Stimulated activated CD4-positive, alpha-beta T cell treated with anti-CD3 and anti-CD28 coated beads, Interleukin-1b, Interleukin-23, amount 100 ng/mL, for 24 hours (primary cell): ENCODE measurements around the gene ROR1.
A peak's percentile ranks its signal among the peaks of the same experiment; 100 is the strongest.

Experiments used
- DNase-seq, 4 experiments: peaks; one replicate each; pipeline ENCODE4 v3.0.0-alpha.2; 2020; ENCODE audit warnings: low read depth in 4 of 4, low spot score in 1 of 4

Gene ROR1

GRCh38 chr1:63906047-63906704, 132.4 kb downstream of the ROR1 start:
- DNase-seq: no peak

DNA sequence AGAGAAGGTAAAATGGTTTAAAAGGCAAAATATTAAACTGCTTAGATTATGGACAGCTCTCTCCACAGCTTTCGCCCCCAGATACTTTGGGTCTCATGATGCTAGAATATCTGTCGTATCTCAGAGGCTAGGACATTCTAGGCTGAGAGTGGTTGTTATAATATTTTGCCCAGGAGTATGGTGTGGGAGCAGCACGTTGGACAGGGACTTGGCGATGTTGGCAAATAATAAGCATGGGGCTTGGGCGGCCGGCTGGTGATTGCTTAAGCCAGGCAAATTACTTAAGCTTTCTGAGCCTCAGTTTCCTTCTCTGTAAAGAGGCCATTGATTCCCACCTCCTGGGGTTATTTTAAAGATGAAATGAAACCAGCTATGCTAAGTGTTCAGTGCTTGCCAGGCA, 133.2 kb downstream of the ROR1 start:
- no peak for DNase-seq

DNA sequence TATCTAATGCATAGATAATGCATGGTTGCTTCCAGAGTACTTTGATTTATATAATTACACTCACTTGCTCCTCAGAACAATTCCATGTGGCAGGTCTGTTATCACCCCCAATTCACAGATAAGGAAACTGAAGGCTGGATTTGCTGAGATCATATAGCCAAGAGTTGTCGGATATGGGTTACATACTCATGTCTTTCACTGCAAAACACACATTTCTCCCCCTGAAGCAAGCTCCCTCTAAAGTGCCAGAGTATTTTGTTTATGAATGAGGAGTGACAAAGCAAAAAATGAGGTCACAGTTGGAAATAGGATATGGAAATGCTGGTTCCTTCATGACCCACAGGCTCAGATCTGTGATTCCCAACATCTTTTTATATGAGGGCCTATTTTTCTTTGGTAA, 134.2 kb downstream of the ROR1 start:
- no peak for DNase-seq

- no peak for DNase-seq
Observed at GRCh38 chr1:63909526-63909925, 135.7 kb downstream of the ROR1 start.

DNA sequence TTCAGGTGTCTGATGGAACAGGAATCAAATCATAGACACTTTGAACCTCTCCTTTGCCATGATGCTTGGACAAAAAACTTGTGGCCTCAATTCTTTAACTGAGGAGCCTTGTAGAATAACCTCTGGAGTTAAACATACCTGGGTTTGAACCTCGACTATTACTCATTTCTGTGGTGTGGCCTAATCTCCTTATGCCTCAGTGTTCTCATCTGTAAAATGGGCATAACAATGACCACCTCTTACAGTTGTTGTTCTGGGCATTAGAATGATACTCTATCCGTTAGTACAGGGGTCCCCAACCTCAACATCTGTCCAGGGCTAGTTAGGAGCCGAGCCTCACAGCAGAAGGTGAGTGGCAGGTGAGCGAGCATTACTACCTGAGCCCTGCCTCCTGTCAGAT, 137.2 kb downstream of the ROR1 start:
- DNase-seq: no peak

DNA sequence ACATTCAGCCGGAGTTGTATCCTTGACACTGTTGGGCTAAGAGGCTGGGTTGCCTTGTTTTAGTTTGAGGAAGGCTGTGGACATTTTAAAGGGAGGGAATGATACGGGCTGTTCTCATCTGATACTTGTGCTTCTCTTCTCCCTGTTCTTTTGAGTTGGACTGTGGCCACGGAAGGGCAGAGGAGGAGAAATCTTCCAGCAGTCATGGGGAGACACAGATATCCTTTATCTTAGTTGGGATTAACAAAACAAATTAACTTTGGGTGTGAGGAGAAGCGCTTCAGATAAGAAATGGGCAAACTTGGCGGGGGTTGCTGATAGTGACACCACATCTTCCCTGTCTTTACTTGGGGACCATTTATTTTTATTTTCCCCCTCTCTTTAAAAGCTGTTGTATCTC, 138.8 kb downstream of the ROR1 start:
- no peak for DNase-seq

- DNase-seq: no peak
Observed at GRCh38 chr1:63913533-63913932, 139.7 kb downstream of the ROR1 start.

DNA sequence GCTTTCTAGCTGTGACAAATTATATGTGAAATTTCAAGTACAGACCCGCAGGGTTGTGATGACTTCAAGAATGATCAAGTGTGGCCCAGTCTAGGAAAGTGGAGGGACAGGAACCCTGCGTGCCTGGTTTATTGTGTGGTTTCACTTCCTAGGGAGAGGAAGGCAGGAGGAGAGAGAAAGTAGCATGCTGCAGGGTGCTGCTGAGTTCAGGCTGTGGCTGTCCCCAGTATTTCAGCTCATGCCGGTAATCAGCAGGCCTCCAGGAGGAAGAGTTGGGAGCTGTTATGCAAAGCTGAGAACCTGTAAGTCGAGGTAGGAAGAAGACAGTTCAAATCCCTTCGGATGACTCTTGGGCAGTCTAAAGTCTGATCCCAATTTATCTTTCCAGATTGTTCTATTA, 140.4 kb downstream of the ROR1 start:
- no peak for DNase-seq

GRCh38 chr1:63914706-63915105, 140.9 kb downstream of the ROR1 start:
- no peak for DNase-seq

DNA sequence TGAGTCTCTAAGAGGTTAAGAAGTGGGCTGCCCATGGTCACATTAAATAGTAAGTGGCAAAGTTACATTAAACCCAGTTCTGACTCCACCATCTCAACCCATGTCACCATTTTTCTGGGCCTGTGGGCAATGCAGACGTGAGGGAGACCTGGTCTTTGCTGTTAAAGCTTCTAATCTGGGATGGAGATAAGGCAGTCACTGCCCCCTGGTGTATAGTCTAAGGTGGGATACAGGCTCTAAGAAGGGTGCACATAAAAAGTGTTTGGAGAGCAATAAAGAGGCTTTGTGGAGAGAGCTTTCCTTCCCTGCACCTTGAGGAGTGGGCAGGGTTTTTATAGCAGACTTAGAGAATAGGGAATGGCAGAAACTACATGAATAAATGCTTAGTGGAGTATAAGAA, 141.3 kb downstream of the ROR1 start:
- no peak for DNase-seq

GRCh38 chr1:63916485-63917360, 142.9 kb downstream of the ROR1 start:
- no peak for DNase-seq

DNA sequence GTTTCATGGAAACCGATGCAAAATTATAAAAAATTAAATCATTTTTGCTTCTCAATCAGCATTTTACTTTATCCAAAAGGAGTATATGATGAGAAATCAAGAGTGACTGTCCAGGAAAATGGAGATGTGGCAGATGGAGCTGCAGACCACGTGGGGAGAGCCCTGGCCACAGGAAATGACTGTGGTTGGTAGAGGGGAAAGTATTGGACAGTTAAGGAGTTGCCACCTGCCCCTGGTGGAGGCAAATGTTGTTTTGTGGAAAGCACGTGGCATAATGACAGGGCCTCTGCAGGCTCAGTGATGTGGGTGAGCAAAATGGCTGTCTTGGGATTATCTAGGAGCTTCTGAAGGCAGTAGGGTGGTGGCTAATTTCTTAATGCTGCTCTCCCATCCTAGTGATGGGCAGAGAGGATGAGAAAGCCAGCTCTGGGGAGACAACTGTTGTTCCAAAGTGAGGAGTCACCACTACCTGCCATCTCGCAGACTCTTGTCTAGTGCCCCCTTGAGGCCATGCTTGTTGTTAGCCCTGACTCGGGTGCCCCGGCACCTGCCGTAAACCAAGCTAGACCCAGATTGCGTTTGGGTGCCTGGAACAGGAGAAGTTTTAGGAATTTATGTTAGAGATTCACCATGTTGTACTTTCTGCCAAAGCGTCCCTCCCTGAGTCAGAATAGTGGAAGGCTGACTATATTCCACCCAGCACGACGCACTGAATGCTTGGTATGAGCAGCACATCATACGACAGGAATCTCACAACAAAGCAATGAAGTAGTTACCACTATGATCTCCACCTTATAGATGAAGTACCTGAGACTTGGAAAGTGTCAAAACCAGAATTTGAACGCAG, 144.0 kb downstream of the ROR1 start:
- peak in 2 of 4 experiments; percentile 1 to 8 for DNase-seq

DNA sequence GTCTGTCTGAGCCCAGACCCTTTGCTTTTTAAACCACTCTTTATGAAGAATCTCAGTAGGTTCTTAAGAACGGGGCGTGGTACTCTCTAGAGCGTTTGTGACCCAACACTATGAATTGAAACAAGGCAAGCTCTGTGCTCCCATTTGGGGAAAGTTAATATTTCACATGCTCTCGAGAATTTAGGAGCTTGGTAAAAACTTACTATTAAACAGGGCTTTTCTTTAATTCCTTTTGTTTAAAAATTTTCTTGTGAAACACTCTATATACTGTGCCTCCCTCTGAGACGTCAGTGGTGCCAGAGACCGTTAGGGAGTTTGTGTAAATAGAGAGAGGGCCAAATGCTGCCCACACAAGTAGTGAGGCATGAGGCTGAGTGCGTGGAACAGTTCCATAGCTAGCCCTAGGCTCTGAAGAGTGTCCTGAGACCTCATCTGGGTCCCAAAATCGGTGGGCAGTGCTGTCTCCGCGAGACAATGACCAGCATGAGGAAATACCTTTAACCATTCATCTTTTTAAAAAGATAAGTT, 144.7 kb downstream of the ROR1 start:
- DNase-seq: no peak

- DNase-seq: no peak
Observed at GRCh38 chr1:63920154-63921117, 146.6 kb downstream of the ROR1 start.

GRCh38 chr1:63921359-63921758, 147.5 kb downstream of the ROR1 start:
- no peak for DNase-seq

GRCh38 chr1:63921802-63922201, 148.0 kb downstream of the ROR1 start:
- no peak for DNase-seq

GRCh38 chr1:63922848-63923247, 149.0 kb downstream of the ROR1 start:
- DNase-seq: no peak

DNA sequence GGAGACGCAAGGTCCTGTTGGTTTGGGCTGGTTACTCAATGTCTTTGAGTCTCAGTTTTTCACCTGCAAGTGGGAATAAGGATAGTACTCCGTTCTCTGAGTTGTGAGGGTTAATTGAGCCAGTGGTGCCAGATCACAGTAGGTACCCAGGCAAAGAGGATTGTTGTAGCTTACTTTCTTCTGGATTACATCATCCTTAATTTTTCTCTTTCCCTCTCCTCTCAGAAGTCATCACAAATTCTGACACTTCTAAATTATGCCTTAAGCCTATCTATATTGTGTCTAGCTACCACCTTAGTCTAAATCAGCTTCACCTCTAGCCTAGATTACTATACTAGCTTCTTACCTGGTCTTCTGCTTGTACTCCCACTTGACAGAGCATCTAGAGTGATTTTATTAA, 149.5 kb downstream of the ROR1 start:
- DNase-seq: no peak

DNA sequence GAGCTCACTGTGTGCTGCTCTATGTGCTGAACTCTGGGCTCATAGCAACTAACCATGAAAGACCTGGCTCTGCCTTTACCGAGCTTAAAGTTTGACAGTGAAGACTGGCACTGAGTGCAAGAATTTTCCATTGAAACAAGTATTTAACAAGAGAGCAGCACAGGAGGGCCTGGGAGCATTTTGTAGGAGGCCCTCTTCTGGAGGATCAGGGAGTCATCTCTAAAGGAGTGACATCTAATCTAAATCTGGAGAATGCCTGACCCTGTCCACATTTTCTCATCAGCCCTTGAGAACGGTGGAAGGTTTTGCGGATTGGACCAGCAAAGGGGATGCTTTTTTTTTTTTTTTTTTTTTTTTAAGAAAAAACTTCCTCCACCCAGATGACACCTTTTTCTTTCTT, 150.8 kb downstream of the ROR1 start:
- no peak for DNase-seq
